Tibial artery (tissue), 4 donors: ENCODE data around the gene PARD6B.
"Not testable (repeated sequence)": the region's sequence is repeated elsewhere in the genome, so short reads cannot be mapped to it uniquely, and the experiment has no call there.

ENCODE experiments used
- DNase-seq, 2 donors: peaks; one replicate each; pipeline ENCODE4 v3.0.0-alpha.2; 2019
- H3K27ac ChIP-seq, 2 donors: fragments of 200-600 bp; sonication (generic) in 1 of 2; 1 replicate in 1 of 2; 2 replicates in 1 of 2; pipeline ENCODE4 v1.5.1; 2018 to 2019; ENCODE audit warnings: mild to moderate bottlenecking in 1 of 2
- H3K27me3 ChIP-seq, 2 donors: fragments of 200-600 bp; sonication (generic) in 1 of 2; one replicate each; pipeline versions ENCODE4 v1.5.1 to v1.6.0; 2016 to 2019
- H3K36me3 ChIP-seq, 3 donors: fragments of 200-600 bp; sonication (generic) in 2 of 3; one replicate each; pipeline ENCODE4 v1.5.1; 2016 to 2019; ENCODE audit warnings: mild to moderate bottlenecking in 2 of 3
- H3K4me1 ChIP-seq, 4 donors: fragments of 200-600 bp; sonication (generic) in 2 of 4; 1 replicate in 3 of 4; 2 replicates in 1 of 4; pipeline ENCODE4 v1.5.1; 2016 to 2019
- H3K4me3 ChIP-seq, 2 donors: fragments of 200-600 bp; sonication (generic) in 1 of 2; 1 replicate in 1 of 2; 2 replicates in 1 of 2; pipeline ENCODE4 v1.5.1; 2018 to 2019; ENCODE audit warnings: mild to moderate bottlenecking in 2 of 2
- H3K9me3 ChIP-seq, 3 donors: fragments of 200-600 bp; sonication (generic) in 1 of 3; one replicate each; pipeline ENCODE4 v1.5.1; 2016 to 2019
- intact Hi-C: fragments of 100-400 bp; cut with DNase I; formaldehyde crosslinking; loops from one replicate; pipeline ENCODE4 v1.15.0; 2023; ENCODE audit warnings: low total_unique reads
- TF ChIP-seq, protein P1 (sequence below), 2 experiments: fragments of 200-600 bp in 1 of 2; fragments of 450-650 bp in 1 of 2; IDR thresholded peaks; one replicate each; pipeline ENCODE4 v1.5.1; 2017 to 2019; ENCODE audit warnings: antibody characterized with exemption in 2 of 2, mild to moderate bottlenecking in 1 of 2, moderate library complexity in 1 of 2

Gene PARD6B

GRCh38 chr20:50788045-50788991 lies 56.9 kb downstream of the PARD6B start:
- Histone ChIP-seq H3K9me3 (no peaks in the 10 kb centered on the region), H3K27ac (no peak overlapping the region), H3K27me3 (no peaks in the 10 kb centered on the region), H3K36me3 (no peaks in the 10 kb centered on the region), H3K4me1 (peaks cover 0 to 15% (median 11%) of the 10 kb centered on the region in 4 donors), H3K4me3 (no peak overlapping the region)
- TF ChIP-seq, protein P1, sequence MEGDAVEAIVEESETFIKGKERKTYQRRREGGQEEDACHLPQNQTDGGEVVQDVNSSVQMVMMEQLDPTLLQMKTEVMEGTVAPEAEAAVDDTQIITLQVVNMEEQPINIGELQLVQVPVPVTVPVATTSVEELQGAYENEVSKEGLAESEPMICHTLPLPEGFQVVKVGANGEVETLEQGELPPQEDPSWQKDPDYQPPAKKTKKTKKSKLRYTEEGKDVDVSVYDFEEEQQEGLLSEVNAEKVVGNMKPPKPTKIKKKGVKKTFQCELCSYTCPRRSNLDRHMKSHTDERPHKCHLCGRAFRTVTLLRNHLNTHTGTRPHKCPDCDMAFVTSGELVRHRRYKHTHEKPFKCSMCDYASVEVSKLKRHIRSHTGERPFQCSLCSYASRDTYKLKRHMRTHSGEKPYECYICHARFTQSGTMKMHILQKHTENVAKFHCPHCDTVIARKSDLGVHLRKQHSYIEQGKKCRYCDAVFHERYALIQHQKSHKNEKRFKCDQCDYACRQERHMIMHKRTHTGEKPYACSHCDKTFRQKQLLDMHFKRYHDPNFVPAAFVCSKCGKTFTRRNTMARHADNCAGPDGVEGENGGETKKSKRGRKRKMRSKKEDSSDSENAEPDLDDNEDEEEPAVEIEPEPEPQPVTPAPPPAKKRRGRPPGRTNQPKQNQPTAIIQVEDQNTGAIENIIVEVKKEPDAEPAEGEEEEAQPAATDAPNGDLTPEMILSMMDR (IDR thresholded peaks at IDR 0.05): no peak
- intact Hi-C loops: no loop called here
- DNase-seq: peak in 1 of 2 donors; percentile 40

- H3K27me3 ChIP-seq: no peaks in the 10 kb centered on the region
- intact Hi-C loops: no loop called here
- H3K4me1 ChIP-seq: peaks cover 0 to 26% (median 17%) of the 10 kb centered on the region in 4 donors
- H3K9me3 ChIP-seq: no peaks in the 10 kb centered on the region
- peak overlapping the region; percentile 81 to 85 for H3K27ac ChIP-seq
- TF ChIP-seq, protein P1 (IDR thresholded peaks at IDR 0.05): no peak
- no peaks in the 10 kb centered on the region for H3K36me3 ChIP-seq
- DNase-seq: no peak
- no peak overlapping the region for H3K4me3 ChIP-seq
Observed at GRCh38 chr20:50789968-50790650, 58.7 kb downstream of the PARD6B start.

DNA sequence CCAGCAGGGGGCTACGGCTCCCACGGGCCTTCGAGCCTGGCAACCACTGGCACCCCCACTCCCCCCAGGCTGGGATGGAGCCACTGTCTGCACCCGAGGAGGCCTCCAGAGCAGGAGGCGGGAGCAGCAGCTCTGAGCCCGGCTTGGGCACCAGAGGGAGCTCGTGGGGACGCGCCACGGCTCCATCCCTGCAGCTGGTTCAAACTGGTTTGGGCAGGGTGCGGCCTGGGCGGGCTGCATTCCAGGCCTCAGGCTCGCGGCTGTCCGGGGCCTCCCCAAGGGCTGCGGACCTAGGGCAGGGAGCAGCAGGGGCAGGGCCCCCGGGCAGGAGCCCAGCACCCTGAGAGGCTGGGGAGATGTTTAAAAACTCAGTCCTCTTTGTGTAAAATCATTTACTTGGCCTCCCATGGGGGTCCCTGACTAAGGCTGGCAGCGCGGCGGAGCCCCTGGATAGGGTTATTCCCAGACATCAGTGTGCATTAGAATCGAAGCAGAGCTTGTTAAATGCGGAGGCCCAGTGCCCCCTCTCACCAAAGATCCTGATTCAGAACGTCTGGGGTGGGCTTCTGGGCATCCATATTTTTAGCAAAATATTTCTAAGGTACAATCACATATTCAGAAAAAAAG lies 59.4 kb downstream of the PARD6B start:
- Histone ChIP-seq H3K27me3 (no peaks in the 10 kb centered on the region), H3K27ac (peak overlapping the region; percentile 81 to 85), H3K4me1 (peaks cover 0 to 31% (median 22%) of the 10 kb centered on the region in 4 donors), H3K9me3 (no peaks in the 10 kb centered on the region), H3K36me3 (no peaks in the 10 kb centered on the region), H3K4me3 (peak overlapping the region; percentile 31 to 32)
- intact Hi-C loops: no loop called here
- DNase-seq: peak; percentile 76 to 93
- TF ChIP-seq, protein P1 (IDR thresholded peaks at IDR 0.05): peak; percentile 66 to 79

- H3K27ac ChIP-seq: no peak overlapping the region
- H3K36me3 ChIP-seq: no peaks in the 10 kb centered on the region
- no peaks in the 10 kb centered on the region for H3K27me3 ChIP-seq
- H3K9me3 ChIP-seq: no peaks in the 10 kb centered on the region
- H3K4me3 ChIP-seq: no peak overlapping the region
- peaks cover 0 to 32% (median 23%) of the 10 kb centered on the region in 4 donors for H3K4me1 ChIP-seq
- DNase-seq: no peak
- intact Hi-C loops: no loop called here
- TF ChIP-seq, protein P1 (IDR thresholded peaks at IDR 0.05): no peak
Observed at GRCh38 chr20:50792708-50793574, 61.6 kb downstream of the PARD6B start.

- H3K36me3 ChIP-seq, H3K27me3 ChIP-seq, H3K9me3 ChIP-seq, H3K4me3 ChIP-seq, DNase-seq: not testable (repeated sequence)
- intact Hi-C loops: loop anchor here (2.0 kb wide), 1 partner anchor 137 kb away; the partner anchor contains the start of gene ADNP
- peak overlapping the region in 1 of 2 donors; percentile 67 for H3K27ac ChIP-seq
- TF ChIP-seq, protein P1 (IDR thresholded peaks at IDR 0.05): peak; percentile 18 to 29
- H3K4me1 ChIP-seq: peaks cover 0 to 32% (median 23%) of the 10 kb centered on the region in 4 donors
Observed at GRCh38 chr20:50793575-50794016, 62.2 kb downstream of the PARD6B start.
